Jurkat, Clone E6-1 (cell line): Measurements from ENCODE around the gene TRIM68.

Experiments used
- DNase-seq: peaks from one replicate; pipeline ENCODE4 v3.0.0-alpha.2; 2011; ENCODE audit warnings: low read depth, low spot score
- H3K4me3 ChIP-seq: 2 replicates; pipeline ENCODE4 v1.5.1; 2011; ENCODE audit warnings: mild to moderate bottlenecking, low read length, control low read depth, moderate library complexity

TRIM68 gene

GRCh38 chr11:4607096-4607495 lies 935 bp downstream of the TRIM68 start:
- no peak for DNase-seq

GRCh38 chr11:4606231-4607015 lies 1.6 kb downstream of the TRIM68 start:
- H3K4me3 ChIP-seq = no peak overlapping the region
- no peak for DNase-seq

More at GRCh38 chr11:4607096-4607495, 935 bp downstream of the TRIM68 start:
- peak overlapping the region; percentile 69 for H3K4me3 ChIP-seq

GRCh38 chr11:4605057-4605456 lies 3.0 kb downstream of the TRIM68 start:
- no peak overlapping the region for H3K4me3 ChIP-seq
- DNase-seq = no peak

GRCh38 chr11:4593739-4594138 lies 14.3 kb downstream of the TRIM68 start, which contains the start of gene OR52I1:
TSS of gene OR52I1 (plus strand) at chr11:4594039. CDS start at chr11:4594039, 0 bp downstream.
- H3K4me3 ChIP-seq = no peak within 1 kb of the TSS
- no peak for DNase-seq

- DNase-seq = no peak
- H3K4me3 ChIP-seq = no peak overlapping the region
Observed at GRCh38 chr11:4589017-4589416, 19.0 kb downstream of the TRIM68 start.

- H3K4me3 ChIP-seq = no peak within 1 kb of the TSS
- no peak for DNase-seq
Observed at GRCh38 chr11:4581443-4581842, 26.6 kb downstream of the TRIM68 start, which contains the start of gene OR52I2. TSS of gene OR52I2 (plus strand) at chr11:4581743.

- DNase-seq = no peak
- no peak overlapping the region for H3K4me3 ChIP-seq
Observed at GRCh38 chr11:4580124-4580523, 27.9 kb downstream of the TRIM68 start.

- H3K4me3 ChIP-seq = no peak overlapping the region
- no peak for DNase-seq
Observed at GRCh38 chr11:4578624-4579023, 29.4 kb downstream of the TRIM68 start.

GRCh38 chr11:4577761-4578160 lies 30.3 kb downstream of the TRIM68 start:
- no peak overlapping the region for H3K4me3 ChIP-seq
- DNase-seq = no peak

- DNase-seq = no peak
- H3K4me3 ChIP-seq = no peak overlapping the region
Observed at GRCh38 chr11:4576880-4577279, 31.2 kb downstream of the TRIM68 start.

- H3K4me3 ChIP-seq = no peak overlapping the region
- no peak for DNase-seq
Observed at GRCh38 chr11:4569075-4569474, 39.0 kb downstream of the TRIM68 start.

GRCh38 chr11:4565371-4565770 lies 42.7 kb downstream of the TRIM68 start:
- DNase-seq = no peak

GRCh38 chr11:4560467-4560866 lies 47.6 kb downstream of the TRIM68 start:
- H3K4me3 ChIP-seq = no peak overlapping the region
- DNase-seq = no peak

More at GRCh38 chr11:4565371-4565770, 42.7 kb downstream of the TRIM68 start:
- H3K4me3 ChIP-seq = no peak overlapping the region

- no peak overlapping the region for H3K4me3 ChIP-seq
- DNase-seq = no peak
Observed at GRCh38 chr11:4559527-4560440, 48.2 kb downstream of the TRIM68 start.

GRCh38 chr11:4551346-4551979 lies 56.6 kb downstream of the TRIM68 start:
- DNase-seq = no peak

More at GRCh38 chr11:4551346-4551979, 56.6 kb downstream of the TRIM68 start:
- H3K4me3 ChIP-seq = no peak overlapping the region
